Measurements from ENCODE around the gene ATOSB.

ATOSB gene

DNA sequence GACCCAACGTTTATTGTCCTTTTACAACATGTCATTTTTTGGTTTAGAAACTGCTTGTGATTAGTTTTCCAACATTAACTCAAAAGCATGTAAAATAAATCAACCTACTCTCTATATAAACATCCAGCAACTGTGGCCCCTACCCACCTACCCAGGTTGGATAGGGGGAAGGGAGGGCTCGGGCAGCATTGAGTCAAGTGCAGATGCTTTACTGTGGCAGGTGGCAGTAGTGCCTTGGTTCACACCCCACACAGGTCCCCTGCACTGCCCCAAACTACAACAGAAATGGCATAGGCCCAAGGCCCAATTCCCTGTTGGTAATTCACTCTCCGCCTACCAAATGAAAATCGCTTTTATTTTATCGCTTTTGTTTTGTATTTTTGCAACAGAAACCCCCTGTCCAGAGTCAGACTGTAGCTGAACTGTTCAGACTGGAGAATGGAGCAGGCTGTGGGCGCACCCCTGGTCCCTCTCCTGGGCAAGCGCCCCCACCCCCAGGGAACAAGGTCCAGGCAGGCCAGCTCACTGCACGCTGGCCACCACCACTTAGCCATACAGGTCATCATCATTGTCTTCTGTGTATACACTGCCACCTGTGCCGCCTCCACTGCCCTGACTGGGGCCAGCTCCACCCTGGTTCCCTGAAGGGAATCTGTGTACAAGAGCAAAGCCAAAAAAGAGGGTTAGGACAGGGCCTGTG is 58.9 kb downstream of the ATOSB start:
- in situ Hi-C loops (cut with MboI; ENCODE audit: low sequenced_read_pairs) = loop anchor here (25.0 kb wide), 1 partner anchor 656 kb away; no protein-coding TSS in a partner anchor

DNA sequence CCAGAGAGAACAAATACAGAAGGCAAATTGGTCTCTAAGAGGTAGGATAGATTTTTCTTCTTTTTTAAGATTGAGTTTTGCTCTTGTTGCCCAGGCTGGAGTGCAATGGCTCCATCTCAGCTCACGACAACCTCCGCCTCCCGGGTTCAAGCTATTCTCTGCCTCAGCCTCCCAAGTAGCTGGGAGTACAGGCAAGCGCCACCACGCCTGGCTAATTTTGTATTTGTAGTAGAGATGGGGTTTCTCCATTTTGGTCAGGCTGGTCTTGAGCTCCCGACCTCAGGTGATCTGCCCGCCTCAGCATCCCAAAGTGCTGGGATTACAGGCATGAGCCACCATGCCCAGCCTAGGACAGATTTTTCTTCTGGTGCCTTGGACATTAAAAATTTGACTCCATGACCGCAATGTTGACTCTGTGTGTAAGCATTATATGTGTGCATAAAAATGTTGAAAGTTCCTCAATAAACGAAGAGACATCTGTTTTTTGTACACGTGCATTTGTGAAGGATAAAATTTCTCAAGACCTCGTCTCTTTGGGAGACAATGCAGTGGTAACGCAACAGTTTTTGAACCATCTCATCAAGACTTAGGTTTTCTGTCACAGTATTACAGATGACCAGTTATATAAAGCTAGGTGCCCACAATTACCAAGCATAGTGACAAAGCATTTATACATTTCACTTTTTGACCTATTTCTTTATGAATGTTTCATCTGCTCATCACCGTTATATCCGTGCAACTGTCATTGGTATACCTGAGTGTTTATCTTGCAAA is 60.6 kb downstream of the ATOSB start:
- in situ Hi-C loops (cut with MboI; ENCODE audit: low sequenced_read_pairs) = loop anchor here (25.0 kb wide), 1 partner anchor 657 kb away; no protein-coding TSS in a partner anchor

DNA sequence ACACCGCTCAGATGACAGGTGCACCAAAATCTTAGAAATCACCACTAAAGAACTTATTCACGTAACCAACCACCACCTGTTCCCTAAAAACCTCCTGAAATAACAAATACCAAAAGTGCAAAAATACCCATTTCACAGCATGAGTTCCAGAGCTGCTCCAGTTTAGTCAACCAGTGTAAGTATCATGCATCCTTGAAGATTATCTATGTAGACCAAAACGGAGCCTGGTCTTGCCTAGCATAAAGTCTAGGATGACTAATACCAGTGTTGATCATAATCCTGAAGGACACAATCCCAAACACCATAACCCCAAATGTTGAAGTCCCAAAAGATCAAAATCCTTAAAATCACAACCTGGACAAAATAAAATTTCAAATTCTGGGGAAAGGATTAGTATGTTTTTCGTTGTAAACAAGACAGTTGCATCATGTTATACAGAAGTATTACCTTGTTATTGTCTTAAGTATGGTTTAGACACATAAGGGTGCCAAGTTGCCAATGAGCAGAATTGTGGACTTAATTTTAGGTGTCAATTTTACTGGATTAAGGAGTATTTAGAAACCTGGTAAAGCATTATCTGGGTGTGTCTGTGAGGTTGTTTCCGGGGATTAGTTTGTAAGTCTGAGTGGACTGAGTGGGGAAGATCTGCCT is 61.4 kb downstream of the ATOSB start:
- in situ Hi-C loops (cut with MboI; ENCODE audit: low sequenced_read_pairs) = loop anchor here (25.0 kb wide), 1 partner anchor 658 kb away; no protein-coding TSS in a partner anchor

Measured in HL-60/S4 treated with retinoic acid at 250 ng/mL for 4 days and 3 days (cell line).